Measurements from ENCODE around the gene CENPO. TPM values are rescaled to one million over a fixed set of nuclear protein-coding genes. Genes with fewer than 3 reads are reported as not detected.

The CENPO gene
- total RNA-seq, 1 donor from 2014 or later, result 69.3 TPM

DNA sequence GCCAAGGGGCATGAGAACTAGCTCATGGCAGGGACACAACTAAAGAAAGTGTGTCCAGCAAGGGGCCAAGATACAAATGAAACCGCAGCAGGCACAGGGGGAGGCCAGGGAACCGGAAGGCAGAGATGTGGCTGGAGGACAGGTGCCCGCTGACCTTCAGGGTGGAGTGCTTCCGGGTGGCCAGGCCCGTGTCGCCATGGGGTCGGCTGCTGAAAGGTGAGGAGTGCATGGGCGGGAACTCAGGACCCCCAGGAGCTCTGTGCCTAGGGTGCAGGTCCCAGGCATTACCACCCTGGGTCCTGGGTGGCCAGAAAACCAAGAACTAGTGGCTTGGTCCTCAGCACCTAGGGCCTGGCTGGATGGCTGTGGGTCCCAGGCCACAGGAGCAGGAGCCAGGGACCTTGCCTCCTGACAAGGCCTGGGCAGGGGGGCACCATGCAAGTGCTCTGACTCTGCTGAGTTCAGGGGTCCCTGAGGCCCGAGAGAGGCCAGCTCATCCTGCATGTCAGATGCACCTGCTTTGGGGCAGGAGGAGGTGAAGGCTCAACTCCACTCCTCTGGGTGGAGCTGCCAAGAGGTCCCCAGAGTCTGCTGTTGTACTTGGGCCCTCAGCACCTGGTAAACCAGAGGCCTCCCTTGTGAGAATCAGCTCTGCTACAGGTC lies 50.9 kb downstream of the CENPO start:
- DNase-seq (ENCODE audit: low read depth, low spot score), result no peak
- H3K36me3 Mint-ChIP-seq (ENCODE audit: low read depth), result peaks cover 17% of the 10 kb centered on the region
- H3K27me3 Mint-ChIP-seq (ENCODE audit: low read depth), result no peaks in the 10 kb centered on the region
- peaks cover 5% of the 10 kb centered on the region for H3K9me3 Mint-ChIP-seq
- H3K4me3 Mint-ChIP-seq, result no peak overlapping the region
- TF ChIP-seq, protein P1, sequence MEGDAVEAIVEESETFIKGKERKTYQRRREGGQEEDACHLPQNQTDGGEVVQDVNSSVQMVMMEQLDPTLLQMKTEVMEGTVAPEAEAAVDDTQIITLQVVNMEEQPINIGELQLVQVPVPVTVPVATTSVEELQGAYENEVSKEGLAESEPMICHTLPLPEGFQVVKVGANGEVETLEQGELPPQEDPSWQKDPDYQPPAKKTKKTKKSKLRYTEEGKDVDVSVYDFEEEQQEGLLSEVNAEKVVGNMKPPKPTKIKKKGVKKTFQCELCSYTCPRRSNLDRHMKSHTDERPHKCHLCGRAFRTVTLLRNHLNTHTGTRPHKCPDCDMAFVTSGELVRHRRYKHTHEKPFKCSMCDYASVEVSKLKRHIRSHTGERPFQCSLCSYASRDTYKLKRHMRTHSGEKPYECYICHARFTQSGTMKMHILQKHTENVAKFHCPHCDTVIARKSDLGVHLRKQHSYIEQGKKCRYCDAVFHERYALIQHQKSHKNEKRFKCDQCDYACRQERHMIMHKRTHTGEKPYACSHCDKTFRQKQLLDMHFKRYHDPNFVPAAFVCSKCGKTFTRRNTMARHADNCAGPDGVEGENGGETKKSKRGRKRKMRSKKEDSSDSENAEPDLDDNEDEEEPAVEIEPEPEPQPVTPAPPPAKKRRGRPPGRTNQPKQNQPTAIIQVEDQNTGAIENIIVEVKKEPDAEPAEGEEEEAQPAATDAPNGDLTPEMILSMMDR (conservative IDR thresholded peaks at IDR 0.05), result no peak
- H3K27ac Mint-ChIP-seq (ENCODE audit: unreplicated experiment), result no peak overlapping the region
- no peaks in the 10 kb centered on the region for H3K4me1 Mint-ChIP-seq

DNA sequence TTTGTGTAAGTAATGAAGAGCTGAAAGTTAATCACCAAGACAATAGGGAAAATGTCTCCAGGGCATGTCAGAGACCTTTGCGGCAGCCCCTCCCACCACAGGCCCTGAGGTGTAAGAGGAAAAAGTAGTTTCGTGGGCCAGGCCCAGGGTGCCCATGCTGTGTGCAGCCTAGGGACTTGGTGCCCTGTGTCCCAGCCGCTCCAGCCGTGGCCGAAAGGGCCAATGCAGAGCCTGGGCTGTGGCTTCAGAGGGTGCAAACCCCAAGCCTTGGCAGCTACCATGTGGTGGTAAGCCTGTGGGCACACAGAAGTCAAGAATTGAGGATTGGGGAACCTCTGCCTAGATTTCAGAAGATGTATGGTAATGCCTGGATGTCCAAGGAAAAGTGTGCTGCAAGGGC lies 52.5 kb downstream of the CENPO start:
- no peak for DNase-seq (ENCODE audit: low read depth, low spot score)
- Mint-ChIP-seq H3K27ac (ENCODE audit: unreplicated experiment) (no peak overlapping the region), H3K27me3 (ENCODE audit: low read depth) (no peaks in the 10 kb centered on the region), H3K36me3 (ENCODE audit: low read depth) (peaks cover 17% of the 10 kb centered on the region), H3K4me3 (no peak overlapping the region), H3K9me3 (peaks cover 5% of the 10 kb centered on the region), H3K4me1 (no peaks in the 10 kb centered on the region)
- TF ChIP-seq, protein P1 (conservative IDR thresholded peaks at IDR 0.05), result no peak

DNA sequence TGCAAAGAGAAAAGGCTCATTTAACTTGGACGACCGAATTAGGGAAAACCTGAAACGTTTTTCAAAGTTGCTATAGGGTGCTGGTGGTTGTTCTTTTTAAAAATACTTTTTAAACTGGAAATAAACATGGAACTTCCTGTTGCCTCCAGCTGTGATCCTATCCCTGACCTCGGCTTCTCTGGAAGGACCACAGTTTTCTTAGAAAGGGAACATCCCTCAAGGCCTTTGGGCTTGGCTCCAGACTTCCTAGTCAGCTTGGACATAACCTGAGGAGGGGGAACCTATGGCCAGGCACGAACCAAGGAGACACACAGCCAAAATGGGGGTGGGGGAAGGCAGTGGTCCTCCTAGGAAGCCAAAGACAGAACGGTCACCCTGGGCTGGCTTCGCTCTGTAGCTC lies 57.7 kb downstream of the CENPO start:
- TF ChIP-seq, protein P1 (conservative IDR thresholded peaks at IDR 0.05), result no peak
- peaks cover 2% of the 10 kb centered on the region for H3K9me3 Mint-ChIP-seq
- H3K27me3 Mint-ChIP-seq (ENCODE audit: low read depth), result no peaks in the 10 kb centered on the region
- H3K36me3 Mint-ChIP-seq (ENCODE audit: low read depth), result peaks cover 9% of the 10 kb centered on the region
- no peak for DNase-seq (ENCODE audit: low read depth, low spot score)
- no peak overlapping the region for H3K27ac Mint-ChIP-seq (ENCODE audit: unreplicated experiment)
- H3K4me1 Mint-ChIP-seq, result peaks cover 11% of the 10 kb centered on the region
- no peak overlapping the region for H3K4me3 Mint-ChIP-seq

- TF ChIP-seq, protein P1 (conservative IDR thresholded peaks at IDR 0.05), result no peak
- no peak for DNase-seq (ENCODE audit: low read depth, low spot score)
- no peaks in the 10 kb centered on the region for H3K9me3 Mint-ChIP-seq
- no peaks in the 10 kb centered on the region for H3K27me3 Mint-ChIP-seq (ENCODE audit: low read depth)
- H3K36me3 Mint-ChIP-seq (ENCODE audit: low read depth), result peaks cover 8% of the 10 kb centered on the region
- peaks cover 18% of the 10 kb centered on the region for H3K4me1 Mint-ChIP-seq
- no peak overlapping the region for H3K27ac Mint-ChIP-seq (ENCODE audit: unreplicated experiment)
- no peak overlapping the region for H3K4me3 Mint-ChIP-seq
Observed at GRCh38 chr2:24852026-24852425, 58.8 kb downstream of the CENPO start.

- Mint-ChIP-seq H3K27me3 (ENCODE audit: low read depth) (no peaks in the 10 kb centered on the region), H3K27ac (ENCODE audit: unreplicated experiment) (peak overlapping the region; percentile 90), H3K9me3 (no peaks in the 10 kb centered on the region), H3K36me3 (ENCODE audit: low read depth) (peaks cover 4% of the 10 kb centered on the region), H3K4me3 (no peak overlapping the region), H3K4me1 (peaks cover 18% of the 10 kb centered on the region)
- no peak for DNase-seq (ENCODE audit: low read depth, low spot score)
- TF ChIP-seq, protein P1 (conservative IDR thresholded peaks at IDR 0.05), result no peak
Observed at GRCh38 chr2:24852431-24853020, 59.3 kb downstream of the CENPO start.

Data from neural crest cell (in vitro differentiated cells).